Gastrocnemius medialis (tissue), 4 donors: ENCODE data around the gene CFAP221.

ENCODE experiments used
- POLR2A ChIP-seq, 2 donors: fragments of 450-650 bp; IDR thresholded peaks; one replicate each; pipeline ENCODE4 v1.6.1; 2017; ENCODE audit warnings: antibody characterized with exemption in 2 of 2, mild to moderate bottlenecking in 2 of 2, moderate library complexity in 2 of 2
- TF ChIP-seq, protein P1 (sequence below), 5 experiments: fragments of 450-650 bp in 3 of 5; fragments of 200-600 bp in 2 of 5; sonication (generic) in 2 of 5; IDR thresholded peaks in 4 of 5; conservative IDR thresholded peaks in 1 of 5; 1 replicate in 4 of 5; 2 replicates in 1 of 5; pipeline ENCODE4 v1.5.1; 2016 to 2019; ENCODE audit warnings: antibody characterized with exemption in 5 of 5, mild to moderate bottlenecking in 3 of 5, moderate library complexity in 3 of 5

DNA sequence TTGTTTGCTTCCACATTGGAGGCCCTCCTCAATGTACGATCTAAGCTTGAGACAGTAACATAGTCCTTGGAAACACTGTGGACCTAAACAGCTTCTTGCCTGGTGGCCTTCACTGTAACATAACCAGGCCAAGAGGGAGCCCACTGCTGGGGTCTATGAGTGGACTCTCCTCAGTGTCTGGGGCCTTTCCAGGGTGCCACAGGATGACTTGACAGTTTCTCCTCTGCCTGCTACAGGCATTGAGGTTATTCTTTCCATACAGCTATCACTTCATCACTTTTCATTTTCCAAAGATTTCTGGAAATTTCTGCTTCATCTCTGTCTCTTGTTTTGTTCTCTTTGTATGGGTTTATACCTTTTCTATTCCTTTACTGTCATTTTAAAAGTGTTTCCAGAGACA, 31.3 kb upstream of the CFAP221 start:
- TF ChIP-seq, protein P1, sequence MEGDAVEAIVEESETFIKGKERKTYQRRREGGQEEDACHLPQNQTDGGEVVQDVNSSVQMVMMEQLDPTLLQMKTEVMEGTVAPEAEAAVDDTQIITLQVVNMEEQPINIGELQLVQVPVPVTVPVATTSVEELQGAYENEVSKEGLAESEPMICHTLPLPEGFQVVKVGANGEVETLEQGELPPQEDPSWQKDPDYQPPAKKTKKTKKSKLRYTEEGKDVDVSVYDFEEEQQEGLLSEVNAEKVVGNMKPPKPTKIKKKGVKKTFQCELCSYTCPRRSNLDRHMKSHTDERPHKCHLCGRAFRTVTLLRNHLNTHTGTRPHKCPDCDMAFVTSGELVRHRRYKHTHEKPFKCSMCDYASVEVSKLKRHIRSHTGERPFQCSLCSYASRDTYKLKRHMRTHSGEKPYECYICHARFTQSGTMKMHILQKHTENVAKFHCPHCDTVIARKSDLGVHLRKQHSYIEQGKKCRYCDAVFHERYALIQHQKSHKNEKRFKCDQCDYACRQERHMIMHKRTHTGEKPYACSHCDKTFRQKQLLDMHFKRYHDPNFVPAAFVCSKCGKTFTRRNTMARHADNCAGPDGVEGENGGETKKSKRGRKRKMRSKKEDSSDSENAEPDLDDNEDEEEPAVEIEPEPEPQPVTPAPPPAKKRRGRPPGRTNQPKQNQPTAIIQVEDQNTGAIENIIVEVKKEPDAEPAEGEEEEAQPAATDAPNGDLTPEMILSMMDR (IDR thresholded peaks at IDR 0.05 in 4 of 5, conservative IDR thresholded peaks at IDR 0.05 in 1 of 5) = no peak
- no peak for TF ChIP-seq POLR2A (IDR thresholded peaks at IDR 0.05)
